A673 (cell line): ENCODE data around the gene RIN2.

Experiments used
- EZH2 ChIP-seq: fragments of 200-600 bp; sonication (generic); IDR thresholded peaks from 2 replicates; pipeline ENCODE4 v1.6.1; 2017; ENCODE audit warnings: borderline replicate concordance, low read depth, mild to moderate bottlenecking, mixed read lengths, antibody characterized with exemption, low read length; ENCODE audit not compliant: poor library complexity, severe bottlenecking
- TF ChIP-seq, protein P1 (sequence below): fragments of 300-800, 200-600 bp; sonication (generic); conservative IDR thresholded peaks from 2 replicates; pipeline ENCODE4 v1.5.1; 2017; ENCODE audit warnings: low read depth, mild to moderate bottlenecking, antibody characterized with exemption, low read length, moderate library complexity, mixed read lengths

DNA sequence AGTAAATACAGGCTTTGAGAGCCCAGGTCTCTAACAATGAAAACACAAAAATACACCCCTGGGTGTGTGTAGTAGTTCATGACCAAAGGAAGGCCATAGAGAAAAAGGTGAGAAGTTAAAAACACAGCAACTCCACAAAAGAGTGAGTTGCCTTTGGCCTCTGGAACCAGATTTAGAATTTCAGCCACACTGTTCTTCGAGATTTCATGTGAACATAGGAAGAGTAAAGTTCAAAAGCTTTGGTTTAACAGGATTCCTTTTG lies 43.5 kb upstream of the RIN2 start:
- TF ChIP-seq EZH2, result no peak
- TF ChIP-seq, protein P1, sequence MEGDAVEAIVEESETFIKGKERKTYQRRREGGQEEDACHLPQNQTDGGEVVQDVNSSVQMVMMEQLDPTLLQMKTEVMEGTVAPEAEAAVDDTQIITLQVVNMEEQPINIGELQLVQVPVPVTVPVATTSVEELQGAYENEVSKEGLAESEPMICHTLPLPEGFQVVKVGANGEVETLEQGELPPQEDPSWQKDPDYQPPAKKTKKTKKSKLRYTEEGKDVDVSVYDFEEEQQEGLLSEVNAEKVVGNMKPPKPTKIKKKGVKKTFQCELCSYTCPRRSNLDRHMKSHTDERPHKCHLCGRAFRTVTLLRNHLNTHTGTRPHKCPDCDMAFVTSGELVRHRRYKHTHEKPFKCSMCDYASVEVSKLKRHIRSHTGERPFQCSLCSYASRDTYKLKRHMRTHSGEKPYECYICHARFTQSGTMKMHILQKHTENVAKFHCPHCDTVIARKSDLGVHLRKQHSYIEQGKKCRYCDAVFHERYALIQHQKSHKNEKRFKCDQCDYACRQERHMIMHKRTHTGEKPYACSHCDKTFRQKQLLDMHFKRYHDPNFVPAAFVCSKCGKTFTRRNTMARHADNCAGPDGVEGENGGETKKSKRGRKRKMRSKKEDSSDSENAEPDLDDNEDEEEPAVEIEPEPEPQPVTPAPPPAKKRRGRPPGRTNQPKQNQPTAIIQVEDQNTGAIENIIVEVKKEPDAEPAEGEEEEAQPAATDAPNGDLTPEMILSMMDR, result no peak
